Measurements from ENCODE around the gene SMAGP. TPM values are rescaled to one million over a fixed set of nuclear protein-coding genes. Genes with fewer than 3 reads are reported as not detected.

Gene SMAGP
- total and polyA plus RNA-seq, 2 of the 13 experiments (the other 11 are each of a cell fraction or from before 2014, with no cell fraction given), result 9.2 TPM

- H4K20me1 ChIP-seq (ENCODE audit: insufficient read depth, low read length), result no peaks in the 10 kb centered on the region
- no peak overlapping the region for H2AFZ ChIP-seq (ENCODE audit: low read length)
- no peak overlapping the region for H3K4me2 ChIP-seq (ENCODE audit: low read depth, low read length)
- WGBS (ENCODE audit: low lambda C conversion rate), result 58% methylated on average over 7 of the region's 7 CpGs
- no peak overlapping the region for H3K9ac ChIP-seq (ENCODE audit: insufficient read depth, low read depth, low read length)
- CTCF ChIA-PET (ENCODE audit: low intra/inter-chr PET ratio, low total read pairs), result no interaction called here
- FAIRE-seq, result no peak
- no TSS peak for BruUV-seq (replicated peaks)
- intact Hi-C loops (cut with micrococcal nuclease; ENCODE audit: unreplicated experiment) (no loop called here), in situ Hi-C loops (cut with HindIII; ENCODE audit: extremely low pct_ligation_motif_present, low pct_unique_long_range_greater_than_20kb) (no loop called here)
- H3K27me3 ChIP-seq (ENCODE audit: control insufficient read depth in 1 of 2, insufficient read depth in 2 of 2, low read length in 2 of 2), result 0 out of 5 replicates have a peak, but pooled peaks cover 0 to 4% of the 10 kb centered on the region in 2 experiments
- peaks cover 13% of the 10 kb centered on the region for H3K4me1 ChIP-seq (ENCODE audit: insufficient read depth, low read length)
- H3K36me3 ChIP-seq (replicated peaks in 1 of 2; ENCODE audit: control insufficient read depth in 1 of 2, insufficient read depth in 2 of 2, low read length in 2 of 2), result no peaks in the 10 kb centered on the region
- ATAC-seq, result no peak
- POLR2A ChIA-PET, result no interaction called here
- no peak for DNase-seq (ENCODE audit: low spot score)
- H3K4me3 ChIP-seq (replicated peaks in 1 of 3; ENCODE audit: insufficient read depth in 1 of 3, low read depth in 2 of 3, low read length in 3 of 3), result no peak overlapping the region
- H3K9me3 ChIP-seq (ENCODE audit: low read length), result no peaks in the 10 kb centered on the region
- H3K27ac ChIP-seq (ENCODE audit: extremely low read length, insufficient read depth, low read length), result no peak overlapping the region
- H3K79me2 ChIP-seq (ENCODE audit: insufficient read depth, low read length), result no peaks in the 10 kb centered on the region
- TF ChIP-seq SETDB1 (CRISPR knock-in tag; IDR thresholded peaks at IDR 0.05; ENCODE audit: borderline replicate concordance) (no peak), ZNF512B (CRISPR knock-in tag; IDR thresholded peaks at IDR 0.05; ENCODE audit: borderline replicate concordance) (no peak)
Measured at GRCh38 chr12:51208016-51208660, 62.1 kb downstream of the SMAGP start.

- no TSS peak for BruUV-seq (replicated peaks)
- H3K4me2 ChIP-seq (ENCODE audit: low read depth, low read length), result no peak overlapping the region
- ATAC-seq (no peak), DNase-seq (ENCODE audit: low spot score) (no peak), FAIRE-seq (no peak)
- H3K4me1 ChIP-seq (ENCODE audit: insufficient read depth, low read length), result peaks cover 17% of the 10 kb centered on the region
- H4K20me1 ChIP-seq (ENCODE audit: insufficient read depth, low read length), result no peaks in the 10 kb centered on the region
- no peak overlapping the region for H3K27ac ChIP-seq (ENCODE audit: extremely low read length, insufficient read depth, low read length)
- H3K4me3 ChIP-seq (replicated peaks in 1 of 3; ENCODE audit: insufficient read depth in 1 of 3, low read depth in 2 of 3, low read length in 3 of 3), result no peak overlapping the region
- 0 out of 5 replicates have a peak, but pooled peaks cover 0 to 4% of the 10 kb centered on the region in 2 experiments for H3K27me3 ChIP-seq (ENCODE audit: control insufficient read depth in 1 of 2, insufficient read depth in 2 of 2, low read length in 2 of 2)
- intact Hi-C loops (cut with micrococcal nuclease; ENCODE audit: unreplicated experiment) (no loop called here), in situ Hi-C loops (cut with HindIII; ENCODE audit: extremely low pct_ligation_motif_present, low pct_unique_long_range_greater_than_20kb) (no loop called here)
- H3K9me3 ChIP-seq (ENCODE audit: low read length), result no peaks in the 10 kb centered on the region
- no peaks in the 10 kb centered on the region for H3K36me3 ChIP-seq (replicated peaks in 1 of 2; ENCODE audit: control insufficient read depth in 1 of 2, insufficient read depth in 2 of 2, low read length in 2 of 2)
- ChIA-PET POLR2A (interaction anchor here (1.8 kb wide), 1 partner anchor 33 kb away, joined by 4 read pairs; the partner anchor contains the start of gene DAZAP2), CTCF (ENCODE audit: low intra/inter-chr PET ratio, low total read pairs) (no interaction called here)
- no peak overlapping the region for H2AFZ ChIP-seq (ENCODE audit: low read length)
- no peak overlapping the region for H3K9ac ChIP-seq (ENCODE audit: insufficient read depth, low read depth, low read length)
- 72% methylated on average over 6 of the region's 6 CpGs for WGBS (ENCODE audit: low lambda C conversion rate)
- H3K79me2 ChIP-seq (ENCODE audit: insufficient read depth, low read length), result no peaks in the 10 kb centered on the region
- TF ChIP-seq IRF1 (CRISPR knock-in tag; IDR thresholded peaks at IDR 0.05; ENCODE audit: low read depth) (no peak), CENPBD1 (CRISPR knock-in tag; IDR thresholded peaks at IDR 0.05; ENCODE audit: borderline replicate concordance, low read depth) (no peak), PCBP2 (optimal IDR thresholded peaks at IDR 0.05; ENCODE audit: low read depth, low read length, poor library complexity, severe bottlenecking) (no peak), MXI1 (IDR thresholded peaks at IDR 0.05; ENCODE audit: borderline replicate concordance, low read depth, low read length) (no peak), GPBP1L1 (CRISPR knock-in tag; IDR thresholded peaks at IDR 0.05) (no peak), ONECUT2 (CRISPR knock-in tag; IDR thresholded peaks at IDR 0.05) (no peak), ZNF136 (CRISPR knock-in tag; IDR thresholded peaks at IDR 0.05; ENCODE audit: low read depth) (no peak), CCDC6 (CRISPR knock-in tag; IDR thresholded peaks at IDR 0.05) (no peak), SKI (IDR thresholded peaks at IDR 0.05; ENCODE audit: partially characterized antibody) (no peak), ZNF780A (CRISPR knock-in tag; IDR thresholded peaks at IDR 0.05) (no peak)
Measured at GRCh38 chr12:51205350-51205749, 64.9 kb downstream of the SMAGP start.

Data from HepG2 (cell line).